H54 (cell line): Measurements from ENCODE around the gene UNC13C.
"Not testable (repeated sequence)": the region's sequence is repeated elsewhere in the genome, so short reads cannot be mapped to it uniquely, and the experiment has no call there.

Experiments
- DNase-seq: peaks from one replicate; pipeline ENCODE4 v3.0.0; 2011; ENCODE audit warnings: low spot score, mixed read lengths; ENCODE audit not compliant: insufficient read length
- FAIRE-seq: peaks from 3 replicates; lab custom pipeline; 2011; peaks lifted over from hg19 to GRCh38; lab: Jason Lieb, UNC
- POLR2A ChIP-seq: IDR thresholded peaks from 2 replicates; pipeline ENCODE4 v1.6.1; 2011; ENCODE audit warnings: low read depth, mild to moderate bottlenecking, low read length

Gene UNC13C

GRCh38 chr15:53978253-53978906, at the start of gene UNC13C:
UNC13C (plus strand) TSS chr15:53978441; CDS start chr15:54012904, 34,463 bp downstream.
- FAIRE-seq (no peak), DNase-seq (no peak)
- no peak for TF ChIP-seq POLR2A

GRCh38 chr15:53936137-53936536, 42.1 kb upstream of the UNC13C start:
- FAIRE-seq = no peak
- TF ChIP-seq POLR2A = no peak
- DNase-seq = no peak

- not testable (repeated sequence) for FAIRE-seq, DNase-seq
Measured at GRCh38 chr15:53937632-53938031, 40.6 kb upstream of the UNC13C start.

- no peak for DNase-seq
- TF ChIP-seq POLR2A = no peak
- FAIRE-seq = no peak
Measured at GRCh38 chr15:53950572-53950971, 27.7 kb upstream of the UNC13C start.

- no peak for FAIRE-seq
- no peak for DNase-seq
- TF ChIP-seq POLR2A = no peak
Measured at GRCh38 chr15:53955396-53955795, 22.8 kb upstream of the UNC13C start.

- FAIRE-seq = no peak
- no peak for TF ChIP-seq POLR2A
- DNase-seq = no peak
Measured at GRCh38 chr15:53962646-53963561, 15.3 kb upstream of the UNC13C start.

- no peak for TF ChIP-seq POLR2A
- FAIRE-seq (no peak), DNase-seq (no peak)
Measured at GRCh38 chr15:53963801-53964200, 14.4 kb upstream of the UNC13C start.

GRCh38 chr15:53974121-53974520, 4.1 kb upstream of the UNC13C start:
- no peak for DNase-seq
- FAIRE-seq = no peak
- TF ChIP-seq POLR2A = no peak

- FAIRE-seq (no peak), DNase-seq (no peak)
- TF ChIP-seq POLR2A = no peak
Measured at GRCh38 chr15:53974813-53975212, 3.4 kb upstream of the UNC13C start.

- TF ChIP-seq POLR2A = no peak
- FAIRE-seq (no peak), DNase-seq (peak; percentile 0)
Measured at GRCh38 chr15:53976844-53977392, 1.3 kb upstream of the UNC13C start.

- no peak for DNase-seq
- TF ChIP-seq POLR2A = no peak
- FAIRE-seq = no peak
Measured at GRCh38 chr15:53979051-53979788, 979 bp downstream of the UNC13C start.

GRCh38 chr15:53980021-53980420, 1.8 kb downstream of the UNC13C start:
- TF ChIP-seq POLR2A = no peak
- DNase-seq (no peak), FAIRE-seq (no peak)

GRCh38 chr15:53982071-53982680, 3.9 kb downstream of the UNC13C start:
- FAIRE-seq (no peak), DNase-seq (no peak)
- TF ChIP-seq POLR2A = no peak
